Gastroesophageal sphincter (tissue), 3 donors: ENCODE measurements around the gene PDZD2.

ENCODE experiments used
- CTCF ChIP-seq, 4 experiments: fragments of 200-600 bp in 2 of 4; fragments of 450-650 bp in 2 of 4; sonication (generic) in 1 of 4; IDR thresholded peaks; one replicate each; pipeline ENCODE4 v1.5.1; 2017 to 2019; ENCODE audit warnings: antibody characterized with exemption in 4 of 4, mild to moderate bottlenecking in 2 of 4, moderate library complexity in 2 of 4
- EP300 ChIP-seq: sonication (generic); formaldehyde crosslinking; IDR thresholded peaks from one replicate; pipeline ENCODE4 v1.6.1; 2017; ENCODE audit warnings: antibody characterized with exemption, mild to moderate bottlenecking

GRCh38 chr5:31981361-31981945, 342.5 kb downstream of the PDZD2 start:
- TF ChIP-seq CTCF (IDR thresholded peaks at IDR 0.05) (no peak), EP300 (no peak)
